ENCODE measurements around the gene IRF3.
A peak's percentile ranks its signal among the peaks of the same experiment; 100 is the strongest.

Gene IRF3

GRCh38 chr19:49687566-49688316 lies 22.1 kb upstream of the IRF3 start:
- no peak for DNase-seq

DNA sequence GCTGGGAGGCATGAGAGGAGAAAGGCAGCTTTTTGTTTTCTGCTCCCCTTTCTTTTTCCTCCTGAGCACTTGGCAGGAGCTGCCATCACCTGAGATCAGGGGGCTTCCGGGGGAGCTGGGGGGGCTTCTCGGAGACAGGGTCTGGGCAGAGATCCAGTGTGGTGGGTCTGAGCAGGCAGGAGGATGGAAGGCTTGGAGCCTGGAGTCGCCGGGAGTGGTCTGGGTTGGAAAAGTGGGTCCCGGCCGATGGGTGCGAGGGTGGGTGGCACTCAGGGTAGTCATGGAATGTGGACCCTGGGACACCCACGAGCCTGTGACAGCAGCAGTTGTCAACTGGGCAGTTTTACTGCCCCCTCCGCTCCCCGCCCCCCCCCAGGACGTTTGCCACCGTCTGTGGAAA lies 21.5 kb upstream of the IRF3 start:
- DNase-seq = no peak

DNA sequence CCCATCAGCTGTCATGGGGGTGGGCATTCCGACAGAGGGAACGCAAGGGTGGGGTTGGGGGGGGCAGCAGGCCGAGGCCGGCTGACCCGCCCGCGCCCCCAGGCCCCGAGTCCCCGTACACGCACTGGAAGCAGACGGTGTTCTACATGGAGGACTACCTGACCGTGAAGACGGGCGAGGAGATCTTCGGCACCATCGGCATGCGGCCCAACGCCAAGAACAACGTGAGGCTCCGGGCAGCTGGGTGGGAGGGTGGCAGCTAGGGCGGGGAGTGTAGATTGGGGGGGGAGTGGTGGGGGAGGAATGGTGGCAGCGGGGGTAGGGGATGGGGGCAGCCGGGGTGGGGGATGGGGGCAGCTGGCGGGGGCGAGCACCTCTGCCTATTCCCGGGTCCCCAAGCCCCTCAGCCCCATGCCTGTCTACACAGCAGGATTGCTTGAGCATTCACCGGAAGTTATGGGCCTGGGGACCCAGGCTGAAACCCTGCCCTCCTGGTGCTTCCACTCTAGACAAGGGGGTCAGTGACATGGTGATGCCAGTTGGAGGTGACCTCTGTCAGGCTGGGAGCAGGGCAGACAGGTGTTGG lies 20.9 kb upstream of the IRF3 start:
- no peak for DNase-seq

GRCh38 chr19:49685845-49686332 lies 20.2 kb upstream of the IRF3 start:
- DNase-seq = no peak

- no peak for DNase-seq
These were observed 19.4 kb upstream of the IRF3 start for GRCh38 chr19:49684983-49685553.

- DNase-seq = no peak
These were observed 18.8 kb upstream of the IRF3 start for GRCh38 chr19:49684251-49684982.

DNA sequence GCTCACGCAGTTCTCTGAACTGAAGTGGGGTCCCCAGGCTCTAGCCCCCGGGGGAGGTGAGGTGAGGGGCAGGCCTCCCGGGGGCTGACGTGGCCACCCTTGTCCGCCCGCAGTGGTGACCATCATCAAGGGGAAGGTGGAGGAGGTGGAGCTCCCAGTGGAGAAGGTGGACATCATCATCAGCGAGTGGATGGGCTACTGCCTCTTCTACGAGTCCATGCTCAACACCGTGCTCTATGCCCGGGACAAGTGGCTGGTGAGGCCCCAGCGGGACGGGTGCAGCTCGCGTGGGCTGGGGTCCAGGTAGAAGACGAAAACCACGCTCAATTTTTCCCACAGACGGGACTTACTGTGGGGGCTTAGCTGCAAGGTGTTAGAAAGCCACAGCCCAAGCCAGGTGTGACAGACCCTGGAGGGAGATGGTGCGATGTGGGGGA lies 18.2 kb upstream of the IRF3 start:
- DNase-seq = no peak

GRCh38 chr19:49682274-49682673 lies 16.6 kb upstream of the IRF3 start:
- DNase-seq = no peak

GRCh38 chr19:49681830-49682229 lies 16.2 kb upstream of the IRF3 start:
- DNase-seq = no peak

GRCh38 chr19:49680421-49681351 lies 15.0 kb upstream of the IRF3 start:
- peak; percentile 93 for DNase-seq

GRCh38 chr19:49679771-49680413 lies 14.2 kb upstream of the IRF3 start:
- DNase-seq = no peak

- no peak for DNase-seq
These were observed 13.5 kb upstream of the IRF3 start for GRCh38 chr19:49678985-49679770.

GRCh38 chr19:49677901-49678674 lies 12.4 kb upstream of the IRF3 start:
- peak; percentile 55 for DNase-seq

DNA sequence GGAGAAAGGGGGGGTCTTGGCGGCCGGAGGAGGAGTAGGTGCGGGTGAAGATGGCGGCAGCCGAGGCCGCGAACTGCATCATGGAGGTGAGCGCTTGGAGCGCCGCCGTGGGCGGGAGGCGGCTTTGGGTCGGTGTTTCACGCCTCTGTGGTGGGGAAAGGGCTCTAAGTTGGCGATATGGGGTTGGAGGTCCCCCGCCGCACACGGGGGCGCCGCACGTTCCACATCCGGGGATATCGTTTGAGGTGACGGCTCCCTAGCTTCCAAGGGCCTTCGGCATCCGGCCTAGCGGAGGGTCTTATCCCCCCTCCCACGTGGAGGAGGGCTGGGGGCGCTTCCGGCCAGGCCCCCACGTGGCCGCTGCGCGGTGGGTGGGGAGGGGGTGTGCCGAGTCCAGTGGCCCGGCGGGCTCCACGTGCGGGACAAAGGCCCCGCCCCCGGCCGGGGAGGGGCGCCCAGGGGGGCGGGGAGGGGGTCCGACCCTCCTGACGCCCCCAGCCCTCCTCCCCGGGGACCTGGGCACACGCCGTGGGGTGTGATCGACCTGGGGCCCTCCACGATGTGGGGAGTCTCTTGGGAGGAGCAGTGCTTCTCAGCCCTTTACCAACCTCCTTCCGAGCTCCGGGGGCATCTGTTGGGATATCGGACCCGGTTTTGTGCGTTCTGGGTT lies 11.7 kb upstream of the IRF3 start, which contains the start of gene PRMT1:
Gene PRMT1, plus strand, starts transcription at position 41 of the 670 bp plus-strand sequence. Its CDS starts 10 bp downstream, at position 51.
- no peak for DNase-seq

GRCh38 chr19:49676784-49677230 lies 11.2 kb upstream of the IRF3 start:
- DNase-seq = peak; percentile 100

GRCh38 chr19:49676136-49676783 lies 10.6 kb upstream of the IRF3 start:
- peak; percentile 74 for DNase-seq

DNA sequence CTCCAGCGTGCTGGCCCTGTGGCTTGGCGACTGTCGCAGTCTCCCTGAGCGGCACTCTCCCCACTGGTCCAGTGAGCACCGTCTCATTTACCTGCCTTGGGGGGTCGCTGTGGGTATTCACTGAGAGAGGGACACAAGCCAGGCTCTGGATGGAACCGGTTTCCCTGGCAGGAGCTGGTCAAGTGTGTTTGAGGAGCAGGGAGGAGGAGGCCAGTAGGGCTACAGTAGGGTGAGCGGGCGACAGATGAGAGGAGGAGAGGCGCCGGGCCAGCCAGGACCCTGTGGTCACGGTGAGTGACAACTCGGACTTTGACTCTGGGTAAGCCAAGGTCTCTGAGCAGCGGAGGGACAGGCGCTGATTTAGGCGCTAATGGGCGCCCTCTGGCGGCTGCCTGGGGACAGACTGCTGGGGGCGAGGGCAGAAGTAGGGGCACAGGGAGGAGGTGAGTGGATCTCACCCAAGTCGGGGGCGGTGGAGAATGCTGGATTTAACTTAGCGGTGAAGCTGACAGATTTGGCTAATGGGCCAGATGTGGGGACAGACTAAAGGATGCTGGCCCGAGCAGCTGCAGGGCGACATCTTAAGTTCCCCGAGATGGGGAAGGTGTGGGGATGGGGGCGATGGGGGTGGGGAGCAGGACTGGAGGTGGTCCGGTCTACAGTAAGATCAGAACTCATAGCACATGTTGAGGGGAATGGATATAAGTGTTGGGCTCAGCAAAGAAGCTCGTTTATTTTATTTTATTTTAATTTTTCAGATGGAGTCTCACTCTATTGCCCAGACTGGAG lies 6.7 kb upstream of the IRF3 start:
- peak; percentile 70 for DNase-seq

DNA sequence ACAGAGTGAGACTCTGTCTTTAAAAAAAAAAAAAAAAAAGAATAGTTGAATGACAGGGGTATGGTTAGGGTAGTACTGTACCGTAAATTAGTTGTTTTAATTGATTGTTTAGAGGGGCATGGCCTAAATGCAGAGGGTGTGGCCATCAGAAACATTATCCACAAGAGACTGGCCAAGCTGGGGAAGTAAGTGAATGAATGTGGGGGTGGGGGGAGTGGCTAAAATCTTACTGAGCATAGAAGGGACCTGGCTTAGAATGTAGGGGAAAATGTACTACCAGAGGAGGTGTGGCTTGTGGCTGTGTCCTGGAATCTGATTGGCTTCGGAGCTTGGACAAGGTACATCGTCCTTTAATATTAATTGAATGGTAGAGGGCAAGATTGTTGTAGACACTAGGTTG lies 3.9 kb upstream of the IRF3 start:
- no peak for DNase-seq

Data from NCI-H1105 (cell line).